GM18873 (cell line): ENCODE results near the gene KCTD15.

Experiments used
- ATAC-seq: cut with Tn5 transposase; IDR thresholded peaks from one replicate; pipeline ENCODE4 v1.9.1; 2021; ENCODE audit warnings: mild to moderate bottlenecking, moderate library complexity, moderate number of reproducible peaks; ENCODE audit not compliant: unreplicated experiment, low FRiP score

KCTD15 gene

DNA sequence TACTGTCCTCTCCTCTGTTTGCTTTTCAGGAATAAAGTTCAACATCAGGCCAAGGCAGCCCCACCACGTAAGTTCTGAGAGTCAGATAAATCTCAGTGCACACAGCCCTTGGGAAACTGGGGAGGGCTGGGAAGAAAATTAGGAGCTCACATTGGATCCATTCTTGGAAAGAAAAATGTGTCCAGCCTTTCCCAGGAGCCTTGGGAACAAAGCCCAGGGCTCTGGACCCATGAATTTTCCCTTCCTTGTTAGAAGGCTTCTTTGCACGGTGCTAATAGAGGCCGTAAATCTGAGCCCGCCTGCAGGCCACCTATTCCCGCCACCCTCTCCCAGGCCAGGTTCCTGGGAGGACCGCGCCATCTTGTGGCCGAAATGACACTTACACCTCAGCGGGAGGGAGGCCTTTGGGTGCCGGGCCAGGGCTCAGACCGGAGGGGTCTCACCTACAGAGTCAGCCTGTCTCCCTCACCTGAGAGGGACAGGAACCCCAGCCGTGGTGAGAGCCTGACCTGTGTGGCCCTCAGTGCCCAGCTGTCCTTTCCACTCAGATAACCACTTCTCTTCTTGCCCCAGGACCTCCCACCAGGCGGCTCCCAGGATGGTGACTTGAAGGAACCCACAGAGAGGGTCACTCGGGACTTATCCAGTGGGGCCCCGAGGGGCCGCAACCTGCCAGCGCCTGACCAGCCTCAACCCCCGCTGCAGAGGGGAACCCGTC, 25.1 kb upstream of the KCTD15 start:
- no peak for ATAC-seq

DNA sequence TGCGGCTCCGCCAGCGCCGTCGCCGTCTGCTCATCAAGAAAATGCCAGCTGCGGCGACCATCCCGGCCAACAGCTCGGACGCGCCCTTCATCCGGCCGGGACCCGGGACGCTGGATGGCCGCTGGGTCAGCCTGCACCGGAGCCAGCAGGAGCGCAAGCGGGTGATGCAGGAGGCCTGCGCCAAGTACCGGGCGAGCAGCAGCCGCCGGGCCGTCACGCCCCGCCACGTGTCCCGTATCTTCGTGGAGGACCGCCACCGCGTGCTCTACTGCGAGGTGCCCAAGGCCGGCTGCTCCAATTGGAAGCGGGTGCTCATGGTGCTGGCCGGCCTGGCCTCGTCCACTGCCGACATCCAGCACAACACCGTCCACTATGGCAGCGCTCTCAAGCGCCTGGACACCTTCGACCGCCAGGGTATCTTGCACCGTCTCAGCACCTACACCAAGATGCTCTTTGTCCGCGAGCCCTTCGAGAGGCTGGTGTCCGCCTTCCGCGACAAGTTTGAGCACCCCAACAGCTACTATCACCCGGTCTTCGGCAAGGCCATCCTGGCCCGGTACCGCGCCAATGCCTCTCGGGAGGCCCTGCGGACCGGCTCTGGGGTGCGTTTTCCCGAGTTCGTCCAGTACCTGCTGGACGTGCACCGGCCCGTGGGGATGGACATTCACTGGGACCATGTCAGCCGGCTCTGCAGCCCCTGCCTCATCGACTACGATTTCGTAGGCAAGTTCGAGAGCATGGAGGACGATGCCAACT, 24.4 kb upstream of the KCTD15 start:
- ATAC-seq, result no peak

DNA sequence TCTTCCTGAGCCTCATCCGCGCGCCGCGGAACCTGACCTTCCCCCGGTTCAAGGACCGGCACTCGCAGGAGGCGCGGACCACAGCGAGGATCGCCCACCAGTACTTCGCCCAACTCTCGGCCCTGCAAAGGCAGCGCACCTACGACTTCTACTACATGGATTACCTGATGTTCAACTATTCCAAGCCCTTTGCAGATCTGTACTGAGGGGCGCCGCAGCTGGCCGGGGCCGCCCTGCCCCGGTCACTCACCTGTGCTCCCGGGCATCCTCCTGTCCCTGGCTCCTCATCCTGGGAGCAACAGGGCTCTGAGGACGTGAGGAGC, 23.9 kb upstream of the KCTD15 start:
- no peak for ATAC-seq

DNA sequence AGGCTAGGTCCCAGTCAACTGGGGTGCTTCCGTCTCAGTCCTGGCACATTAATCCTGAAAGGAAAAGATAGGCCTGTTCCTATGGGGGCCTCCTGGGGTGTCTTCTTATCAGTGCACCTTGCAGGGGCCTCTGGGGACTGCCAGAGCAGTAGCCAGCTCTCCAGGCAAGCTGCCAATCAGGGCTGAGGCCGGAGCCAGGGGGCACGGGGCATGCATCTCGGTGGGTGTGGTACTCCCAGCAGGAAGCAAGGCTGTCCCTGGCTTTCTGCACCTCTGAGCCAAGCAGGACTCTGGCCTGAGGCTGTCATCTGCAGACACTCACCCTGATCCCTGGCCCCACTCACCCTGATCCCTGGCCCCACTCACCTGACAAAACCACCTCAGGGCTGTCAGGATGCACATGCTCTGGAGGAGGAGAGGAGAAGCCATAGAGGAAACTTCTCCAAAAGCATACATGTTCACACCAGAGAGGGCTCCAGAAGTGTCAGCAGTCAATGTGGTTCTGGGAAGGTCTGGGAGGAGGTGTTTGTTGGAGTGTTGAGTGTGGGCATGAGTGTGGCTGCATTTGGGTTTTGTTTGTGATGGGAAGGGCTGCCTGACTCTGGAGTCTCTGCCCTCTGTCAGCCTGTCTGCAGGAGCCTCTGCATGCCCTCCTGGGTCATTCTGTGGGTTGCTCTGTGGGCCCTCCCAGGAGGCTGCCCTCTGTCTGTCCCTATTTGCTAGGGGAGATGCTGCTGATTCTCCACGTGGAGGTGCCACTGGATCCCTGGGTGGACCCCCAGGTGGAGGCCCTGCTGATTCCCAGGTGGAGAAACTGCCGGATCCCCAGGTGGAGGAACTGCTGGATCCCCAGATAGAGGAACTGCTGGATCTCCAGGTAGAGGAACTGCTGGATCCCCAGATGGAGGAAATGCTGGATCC, 22.7 kb upstream of the KCTD15 start:
- no peak for ATAC-seq

DNA sequence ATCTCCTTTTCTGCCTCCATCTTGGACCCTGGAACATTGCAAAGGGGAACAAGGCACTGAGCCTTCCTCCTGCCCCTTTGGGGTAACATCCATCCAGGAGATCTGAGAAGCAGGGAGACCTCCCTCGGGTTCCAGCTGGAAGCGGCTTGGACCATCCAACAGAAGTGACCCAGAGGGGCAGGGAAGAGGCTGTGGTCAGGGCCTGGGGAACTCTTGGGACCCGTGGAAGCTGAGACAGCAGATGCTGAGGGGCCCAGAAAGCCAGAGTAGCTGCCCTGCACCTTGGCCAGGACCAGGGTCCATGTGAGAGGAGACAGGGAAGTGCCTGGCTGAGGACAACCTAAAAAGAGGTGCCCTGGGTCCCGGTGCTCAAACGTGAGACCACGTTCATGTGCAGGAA, 21.9 kb upstream of the KCTD15 start:
- ATAC-seq, result no peak

DNA sequence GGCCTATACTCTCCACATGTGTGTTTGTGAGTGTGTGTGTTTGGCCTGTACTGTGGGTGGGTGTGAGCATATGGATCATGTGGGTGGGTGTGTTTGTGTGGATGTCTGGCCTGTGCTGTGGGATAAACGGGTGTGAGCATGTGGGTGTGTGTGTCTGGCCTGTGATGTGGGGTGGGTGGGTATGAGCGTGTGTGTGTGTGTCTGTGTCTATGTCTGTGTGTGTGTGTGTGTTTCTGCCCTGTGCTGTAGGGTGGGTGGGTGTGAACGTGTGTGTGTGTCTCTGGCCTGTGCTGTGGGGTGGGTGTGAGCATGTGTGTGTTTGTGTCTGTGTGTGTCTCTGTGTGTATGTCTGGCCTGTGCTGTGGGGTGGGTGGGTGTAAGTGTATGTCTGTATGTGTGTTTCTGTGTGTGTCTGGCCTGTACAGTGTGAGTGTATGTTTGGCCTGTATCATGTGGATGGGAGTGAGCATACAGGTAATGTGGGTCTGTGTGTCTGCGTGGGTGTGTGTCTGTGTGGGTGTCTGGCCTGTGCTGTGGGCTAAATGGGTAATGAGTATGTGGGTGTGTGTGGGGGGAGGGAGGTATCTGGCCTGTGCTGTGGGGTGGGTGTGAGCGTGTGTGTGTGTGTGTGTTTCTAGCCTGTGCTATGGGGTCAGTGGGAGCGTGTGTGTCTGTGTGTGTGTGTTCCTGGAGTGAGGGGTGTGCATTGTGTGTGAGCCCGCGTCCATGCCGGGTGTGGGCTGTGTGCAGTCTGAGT, 20.8 kb upstream of the KCTD15 start:
- ATAC-seq, result no peak

DNA sequence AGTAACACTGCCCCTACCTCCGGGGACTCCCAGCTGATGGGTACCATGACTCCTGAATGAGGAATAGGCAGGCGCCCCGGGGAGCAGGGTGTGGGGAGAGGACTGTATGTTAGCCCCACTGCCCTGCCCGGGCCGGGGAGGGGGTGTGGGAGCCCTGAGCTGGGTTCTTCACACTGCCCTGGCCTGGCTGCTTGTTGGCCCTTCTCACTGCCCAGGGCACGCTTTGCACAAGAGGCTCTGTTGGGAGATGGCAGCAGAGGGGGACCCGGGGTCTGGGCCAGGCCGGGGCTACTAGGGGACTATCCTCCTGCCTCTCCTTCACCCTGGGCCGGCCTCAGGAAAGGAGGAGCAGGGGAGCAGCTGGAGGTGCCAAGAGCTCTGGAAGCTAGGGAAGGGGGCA, 19.3 kb upstream of the KCTD15 start:
- no peak for ATAC-seq

DNA sequence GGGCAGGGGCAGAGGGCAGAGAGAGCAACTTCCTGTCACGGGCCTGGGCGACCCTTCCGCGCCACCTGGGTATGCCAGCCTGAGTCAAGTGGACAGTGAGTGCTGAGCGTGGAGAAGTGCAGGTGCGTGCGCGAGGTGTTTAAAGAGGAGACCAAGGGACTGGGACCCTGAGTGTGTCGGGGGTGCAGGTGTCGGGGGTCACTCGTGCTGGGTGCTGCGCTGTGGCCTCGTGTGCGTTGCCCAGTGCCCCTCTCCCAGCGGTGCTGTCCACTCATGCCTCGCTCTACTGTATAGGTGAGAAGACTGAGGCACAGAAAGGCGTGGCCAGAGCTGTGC, 18.9 kb upstream of the KCTD15 start:
- no peak for ATAC-seq

DNA sequence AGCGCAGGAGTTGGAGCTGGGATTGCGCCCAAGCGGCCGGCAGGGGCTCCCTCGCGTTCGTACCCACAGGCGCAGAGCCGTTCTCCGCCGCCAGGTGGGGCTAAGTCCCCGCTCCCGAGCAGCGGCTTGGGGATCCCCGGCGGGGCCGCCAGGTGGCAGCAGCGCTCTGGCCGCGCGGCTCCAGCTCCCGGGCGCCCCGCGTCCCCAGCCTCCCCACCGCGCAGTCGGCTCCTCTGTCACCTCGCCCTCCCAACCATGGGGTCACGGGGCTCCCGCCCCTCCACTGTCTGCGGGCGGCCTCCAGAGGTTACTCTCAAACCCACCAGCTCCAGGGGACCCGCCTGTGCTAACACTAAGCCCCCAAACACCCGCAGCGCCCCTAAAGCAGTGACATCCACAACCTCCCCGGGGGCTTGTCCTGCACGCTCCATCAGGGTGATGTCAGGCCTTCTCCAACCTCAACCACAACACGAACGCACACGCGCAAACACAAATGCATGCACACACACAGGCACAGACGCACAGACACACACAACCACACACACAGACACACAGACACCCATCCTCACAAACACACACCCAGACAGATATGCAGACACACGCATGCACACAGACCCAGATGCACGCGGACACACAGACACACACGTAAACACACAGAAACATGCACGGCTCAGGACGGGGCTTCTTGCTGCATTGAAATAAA, 18.4 kb upstream of the KCTD15 start:
- ATAC-seq, result no peak

DNA sequence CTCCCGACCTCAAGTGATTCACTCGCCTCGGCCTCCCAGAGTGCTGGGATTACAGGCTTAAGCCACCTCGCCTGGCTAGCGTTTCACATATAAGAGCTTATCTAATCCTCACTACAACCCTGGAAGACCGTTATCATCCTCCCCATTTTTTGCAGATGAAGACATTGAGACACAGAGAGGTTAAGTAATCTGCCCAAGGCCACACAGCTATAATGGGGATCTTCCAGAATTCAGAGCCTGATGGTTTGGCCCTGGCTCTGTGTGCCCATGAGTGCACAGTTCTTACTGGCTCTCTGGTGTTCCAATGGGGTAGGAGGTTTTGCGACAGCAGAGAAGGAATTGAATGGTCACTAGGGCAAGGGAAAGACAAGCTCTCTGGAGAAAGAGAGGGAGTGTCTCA, 16.8 kb upstream of the KCTD15 start:
- ATAC-seq, result no peak

DNA sequence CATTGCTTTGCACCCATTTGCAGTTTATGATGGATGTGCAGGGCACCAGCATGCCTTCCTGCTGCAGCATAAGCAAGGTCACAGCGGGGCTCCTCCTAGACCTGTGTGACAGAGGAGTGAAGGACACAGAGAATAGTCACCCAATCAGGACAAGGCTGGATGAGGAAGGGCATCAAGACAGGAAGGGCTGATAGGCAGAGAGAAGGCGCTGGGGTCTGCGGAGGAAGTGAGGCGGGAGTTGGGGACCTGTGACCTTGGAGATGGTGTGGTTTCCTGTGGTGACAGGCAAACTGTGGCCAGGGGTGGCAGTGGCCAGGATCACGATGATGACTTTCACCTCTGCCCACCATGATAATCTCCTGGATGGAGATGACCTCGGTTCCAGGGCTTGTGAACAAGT, 16.4 kb upstream of the KCTD15 start:
- ATAC-seq, result no peak

DNA sequence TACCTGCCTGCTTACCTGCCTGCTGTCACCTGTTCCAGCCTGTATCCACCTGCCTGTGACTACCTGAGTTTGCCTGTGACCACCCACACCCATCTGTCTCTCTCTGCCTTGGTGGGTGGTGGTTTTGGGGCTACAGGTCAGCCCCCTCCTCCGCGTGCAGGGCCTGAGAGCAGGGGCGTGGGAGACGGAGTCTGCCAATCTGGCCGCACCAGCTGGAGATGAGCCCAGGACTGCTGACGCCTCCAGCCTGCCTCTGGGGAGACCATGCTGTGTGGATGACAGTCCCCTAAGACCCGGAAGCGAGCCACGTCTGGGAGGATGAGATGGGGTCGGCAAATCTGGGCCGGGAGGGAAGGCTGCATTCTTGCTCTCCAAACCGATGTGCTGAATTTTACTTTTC, 15.9 kb upstream of the KCTD15 start:
- no peak for ATAC-seq

DNA sequence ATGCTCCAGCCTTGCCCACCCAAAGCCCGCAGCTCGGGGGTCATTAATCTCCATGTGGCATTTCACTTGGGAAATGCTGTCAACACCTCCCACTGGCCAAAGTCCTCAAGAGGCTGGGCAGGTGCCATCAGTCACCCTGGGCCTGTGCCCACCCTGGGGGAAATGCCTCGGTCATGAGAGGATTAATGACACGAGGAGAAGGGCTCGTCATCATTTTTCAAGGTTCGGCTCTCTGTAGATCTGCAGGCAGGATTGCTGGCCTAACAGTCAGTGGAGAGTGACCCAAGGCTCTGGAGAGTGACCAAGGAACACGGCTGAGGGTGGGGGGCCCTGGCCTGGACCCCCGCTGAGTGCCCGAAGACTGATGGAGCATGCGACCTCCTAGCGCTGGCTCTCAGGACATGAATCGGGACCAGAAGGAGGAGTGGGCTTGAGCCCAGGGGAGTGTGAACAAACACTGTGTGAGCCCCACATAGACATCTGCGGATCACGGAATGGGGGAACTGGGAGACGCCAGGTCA, 15.2 kb upstream of the KCTD15 start:
- no peak for ATAC-seq

DNA sequence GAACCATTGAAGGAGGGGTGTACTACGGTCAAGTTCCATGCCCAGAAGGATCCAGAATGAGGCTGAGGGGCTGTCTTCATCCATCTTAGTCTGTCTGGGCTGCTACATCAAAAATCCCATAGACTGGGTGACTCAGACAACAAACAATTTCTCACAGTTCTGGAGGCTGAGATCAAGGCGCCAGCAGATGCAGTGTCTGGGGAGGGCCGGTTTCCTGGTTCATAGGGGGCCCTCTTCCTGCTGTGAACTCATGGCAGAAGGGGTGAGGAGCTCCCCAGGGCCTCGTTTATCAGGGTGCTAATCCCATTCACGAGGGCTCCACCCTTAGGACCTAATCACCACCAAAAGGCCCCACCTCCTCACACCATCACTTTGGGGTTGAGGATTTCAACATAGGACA, 14.7 kb upstream of the KCTD15 start:
- no peak for ATAC-seq

DNA sequence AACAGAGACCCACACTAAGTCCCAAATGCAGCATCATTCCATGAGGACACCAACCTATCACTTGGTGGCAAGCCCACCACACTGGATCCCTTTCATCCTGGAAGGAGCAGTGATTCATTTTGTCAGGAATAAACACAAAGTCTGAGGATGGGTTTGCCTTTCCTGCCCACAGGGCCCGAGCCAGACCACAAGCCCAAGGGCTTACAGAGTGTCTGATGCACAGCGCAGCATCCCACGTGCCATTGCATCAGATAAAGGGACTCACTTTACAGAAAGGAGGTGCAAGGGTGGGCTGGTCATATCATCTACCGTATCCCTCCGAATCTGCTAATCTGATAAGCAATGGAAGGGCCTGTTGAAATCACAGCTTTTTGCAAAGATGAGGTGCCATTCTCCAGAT, 12.2 kb upstream of the KCTD15 start:
- ATAC-seq, result no peak

DNA sequence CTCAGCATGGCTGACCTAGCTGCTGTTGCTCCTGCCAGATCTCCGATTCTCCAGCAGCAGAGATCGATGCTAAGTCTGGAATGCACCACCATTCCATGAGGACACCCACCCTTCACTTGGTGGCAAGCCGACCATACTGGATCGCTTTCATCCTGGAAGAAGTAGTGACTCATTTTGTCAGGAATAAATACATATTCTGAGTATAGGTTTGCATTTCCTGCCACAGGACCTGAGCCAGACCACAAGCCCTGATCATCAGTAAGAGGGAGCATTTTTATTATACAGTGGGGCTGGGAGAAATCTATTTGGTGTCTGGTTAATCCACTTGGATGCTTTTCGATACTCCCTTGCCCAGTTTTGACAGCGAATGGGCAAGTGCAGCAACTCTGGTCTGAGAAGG, 10.9 kb upstream of the KCTD15 start:
- ATAC-seq, result no peak

DNA sequence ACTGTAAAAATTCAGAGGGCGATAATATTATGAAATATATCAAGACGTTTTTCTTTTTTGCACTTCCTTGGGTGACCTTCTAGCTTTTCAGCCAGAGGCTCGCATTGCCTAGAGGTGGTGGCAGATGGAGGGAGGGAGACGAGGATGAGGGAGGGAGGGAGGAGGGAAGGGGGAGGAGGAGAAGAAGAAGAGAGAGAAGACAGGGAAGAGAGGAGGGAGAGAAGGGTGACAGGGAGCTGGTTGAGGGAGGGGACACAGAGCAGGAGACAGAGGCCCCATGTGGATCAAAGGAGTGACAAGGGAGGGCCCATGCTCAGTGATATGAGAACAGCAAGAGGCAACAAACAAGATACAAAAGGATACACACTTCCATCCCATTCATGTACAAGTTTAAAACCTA, 8.0 kb upstream of the KCTD15 start:
- ATAC-seq, result no peak

DNA sequence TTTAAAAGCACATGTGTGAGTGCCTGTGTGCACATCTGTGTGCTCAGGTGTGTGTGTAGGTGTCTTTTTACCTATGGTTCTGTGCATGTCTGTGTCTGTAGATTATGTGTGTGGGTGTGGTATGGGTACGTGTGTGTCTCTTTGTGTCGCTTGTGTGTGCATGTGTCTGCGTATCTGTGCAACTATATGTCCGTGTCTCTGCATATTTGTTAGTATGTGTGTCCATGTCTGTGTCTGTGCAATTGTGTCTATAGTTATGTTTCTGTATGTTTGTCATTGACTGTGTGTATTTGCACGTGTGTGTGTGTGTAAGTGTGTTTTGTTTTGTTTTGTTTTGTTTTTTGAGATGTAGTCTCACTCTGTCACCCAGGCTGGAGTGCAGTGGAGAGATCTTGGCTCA, 7.3 kb upstream of the KCTD15 start:
- ATAC-seq, result no peak

DNA sequence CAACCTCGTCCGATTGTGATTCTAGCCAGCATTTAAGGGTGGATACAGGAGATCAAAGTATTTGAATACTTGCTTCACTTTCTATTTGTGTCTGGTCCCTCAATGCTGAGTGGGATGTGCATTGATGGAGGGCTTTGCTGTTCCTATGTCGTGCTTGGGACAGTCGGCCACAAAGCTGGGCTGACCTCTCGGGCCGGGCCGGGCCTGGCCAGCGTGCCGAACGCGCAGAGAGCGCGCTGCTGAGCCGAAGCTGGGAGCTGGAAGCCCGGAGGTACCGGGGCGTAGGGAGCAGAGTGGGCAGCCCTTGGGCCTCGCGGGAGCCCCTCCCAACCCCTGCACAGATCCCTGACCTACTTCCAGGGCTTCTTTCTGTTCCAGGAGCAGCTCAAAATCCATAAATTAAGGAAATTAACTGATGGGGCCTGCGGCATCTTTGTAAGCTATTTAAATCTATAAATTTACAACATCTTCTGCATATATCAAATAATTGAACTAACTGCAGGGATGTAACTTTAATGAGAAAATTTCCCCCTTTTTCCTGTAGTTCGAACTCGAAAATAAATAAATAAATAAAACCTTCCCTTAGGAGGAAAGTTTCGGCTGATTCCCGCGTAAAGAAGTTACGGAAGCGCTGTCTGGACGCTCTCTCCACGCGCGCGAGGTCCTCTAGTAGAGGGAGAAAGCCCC, 1.8 kb upstream of the KCTD15 start:
- ATAC-seq, result no peak
